ENCODE data around the gene HOXC10.

Gene HOXC10

GRCh38 chr12:54000116-54001114 lies 15.5 kb downstream of the HOXC10 start, which contains the start of gene HOXC9:
TSS of gene HOXC9 (plus strand) at chr12:54000161. CDS start at chr12:54000189, 28 bp downstream.
- Histone ChIP-seq H3K27ac (ENCODE audit: low read depth, low read length) (no peak within 1 kb of the TSS), H3K4me2 (ENCODE audit: low read length) (no peak within 1 kb of the TSS)

DNA sequence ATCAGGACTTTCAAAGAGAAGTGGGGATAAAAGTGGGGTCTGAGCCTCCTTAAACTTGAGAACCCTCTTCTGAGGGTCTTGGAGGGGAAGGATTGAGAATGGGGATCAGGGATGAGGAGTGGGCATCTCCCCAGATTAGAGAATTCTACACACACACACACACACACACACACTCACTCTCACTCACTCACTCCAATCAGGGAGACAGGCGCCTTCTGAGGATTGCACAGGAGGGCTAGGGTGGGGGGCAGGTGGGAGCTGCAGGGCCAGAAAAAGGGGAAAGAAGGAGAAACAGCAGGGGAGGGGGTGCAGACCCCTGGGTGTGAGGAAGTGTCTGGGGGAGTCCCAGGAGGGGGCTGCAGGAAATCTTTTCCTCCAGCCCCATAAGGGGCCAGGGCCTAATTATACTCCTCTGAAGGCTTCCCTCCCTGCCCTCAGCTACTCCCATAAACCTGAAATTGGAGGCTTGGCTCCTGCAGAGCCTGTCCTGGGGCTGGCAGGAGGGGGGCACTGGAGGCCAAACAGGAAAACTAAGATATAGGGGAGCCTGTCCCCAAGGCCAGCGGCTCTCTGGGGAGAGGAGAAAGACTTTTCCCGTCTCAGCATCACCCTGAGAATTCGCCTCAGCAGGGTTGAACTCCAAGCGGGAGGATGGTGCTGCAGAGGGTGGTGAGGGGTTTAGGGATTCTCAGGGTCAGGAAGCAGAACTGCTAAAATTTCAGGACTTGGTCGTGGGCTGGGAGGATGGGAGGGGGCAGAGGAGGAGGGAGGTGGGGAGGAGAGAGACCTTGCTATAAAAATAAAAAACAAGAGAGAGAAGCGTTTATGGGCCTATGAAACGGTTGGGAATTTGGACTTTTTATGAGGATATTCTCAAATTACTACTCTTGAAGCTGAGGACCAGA lies 16.6 kb downstream of the HOXC10 start:
- no peak overlapping the region for H3K27ac ChIP-seq (ENCODE audit: low read depth, low read length)
- no peak overlapping the region for H3K4me2 ChIP-seq (ENCODE audit: low read length)
- no peaks in the 10 kb centered on the region for H3K9me2 ChIP-seq (replicated peaks; ENCODE audit: control insufficient read depth, low read length)
- no peaks in the 10 kb centered on the region for H3F3A ChIP-seq (ENCODE audit: control insufficient read depth, insufficient read depth)
- no peak overlapping the region for H3K4me3 ChIP-seq (ENCODE audit: low read length)
- no peaks in the 10 kb centered on the region for H3K9me3 ChIP-seq (ENCODE audit: control insufficient read depth, insufficient read depth, low read length)
- H3K4me1 ChIP-seq (ENCODE audit: control insufficient read depth, low read length), result peaks cover 13% of the 10 kb centered on the region
- no peaks in the 10 kb centered on the region for H3K36me3 ChIP-seq (ENCODE audit: control insufficient read depth, low read length)
- no peaks in the 10 kb centered on the region for H3K79me2 ChIP-seq (ENCODE audit: control insufficient read depth, low read length)
- no peaks in the 10 kb centered on the region for H4K20me1 ChIP-seq (ENCODE audit: control insufficient read depth, insufficient read depth, low read depth, low read length)
- H3K27me3 ChIP-seq (ENCODE audit: control insufficient read depth, low read length), result peaks cover 76% of the 10 kb centered on the region
- TF ChIP-seq, protein P1, sequence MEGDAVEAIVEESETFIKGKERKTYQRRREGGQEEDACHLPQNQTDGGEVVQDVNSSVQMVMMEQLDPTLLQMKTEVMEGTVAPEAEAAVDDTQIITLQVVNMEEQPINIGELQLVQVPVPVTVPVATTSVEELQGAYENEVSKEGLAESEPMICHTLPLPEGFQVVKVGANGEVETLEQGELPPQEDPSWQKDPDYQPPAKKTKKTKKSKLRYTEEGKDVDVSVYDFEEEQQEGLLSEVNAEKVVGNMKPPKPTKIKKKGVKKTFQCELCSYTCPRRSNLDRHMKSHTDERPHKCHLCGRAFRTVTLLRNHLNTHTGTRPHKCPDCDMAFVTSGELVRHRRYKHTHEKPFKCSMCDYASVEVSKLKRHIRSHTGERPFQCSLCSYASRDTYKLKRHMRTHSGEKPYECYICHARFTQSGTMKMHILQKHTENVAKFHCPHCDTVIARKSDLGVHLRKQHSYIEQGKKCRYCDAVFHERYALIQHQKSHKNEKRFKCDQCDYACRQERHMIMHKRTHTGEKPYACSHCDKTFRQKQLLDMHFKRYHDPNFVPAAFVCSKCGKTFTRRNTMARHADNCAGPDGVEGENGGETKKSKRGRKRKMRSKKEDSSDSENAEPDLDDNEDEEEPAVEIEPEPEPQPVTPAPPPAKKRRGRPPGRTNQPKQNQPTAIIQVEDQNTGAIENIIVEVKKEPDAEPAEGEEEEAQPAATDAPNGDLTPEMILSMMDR (IDR thresholded peaks at IDR 0.05; ENCODE audit: low read depth, low read length, poor library complexity, severe bottlenecking), result no peak
- TF ChIP-seq EZH2phosphoT487 (IDR thresholded peaks at IDR 0.05; ENCODE audit: borderline replicate concordance, low read length), result peak; percentile 50; the same call in 1 of the 2 replicates

More at GRCh38 chr12:54000116-54001114, 15.5 kb downstream of the HOXC10 start, which contains the start of gene HOXC9:
- H3F3A ChIP-seq (ENCODE audit: control insufficient read depth, insufficient read depth), result no peaks in the 10 kb centered on the region
- no peaks in the 10 kb centered on the region for H3K9me3 ChIP-seq (ENCODE audit: control insufficient read depth, insufficient read depth, low read length)
- H3K27me3 ChIP-seq (ENCODE audit: control insufficient read depth, low read length), result peaks cover 78% of the 10 kb centered on the region
- no peaks in the 10 kb centered on the region for H3K36me3 ChIP-seq (ENCODE audit: control insufficient read depth, low read length)
- no peaks in the 10 kb centered on the region for H3K79me2 ChIP-seq (ENCODE audit: control insufficient read depth, low read length)
- TF ChIP-seq, protein P1 (IDR thresholded peaks at IDR 0.05; ENCODE audit: low read depth, low read length, poor library complexity, severe bottlenecking), result no peak
- TF ChIP-seq EZH2phosphoT487 (IDR thresholded peaks at IDR 0.05; ENCODE audit: borderline replicate concordance, low read length), result no peak
- H3K4me1 ChIP-seq (ENCODE audit: control insufficient read depth, low read length), result peaks cover 13% of the 10 kb centered on the region
- no peaks in the 10 kb centered on the region for H4K20me1 ChIP-seq (ENCODE audit: control insufficient read depth, insufficient read depth, low read depth, low read length)
- H3K9me2 ChIP-seq (replicated peaks; ENCODE audit: control insufficient read depth, low read length), result no peaks in the 10 kb centered on the region
- no peak within 1 kb of the TSS for H3K4me3 ChIP-seq (ENCODE audit: low read length)

- Histone ChIP-seq H3K4me3 (ENCODE audit: low read length) (no peak overlapping the region), H4K20me1 (ENCODE audit: control insufficient read depth, insufficient read depth, low read depth, low read length) (no peaks in the 10 kb centered on the region), H3K36me3 (ENCODE audit: control insufficient read depth, low read length) (no peaks in the 10 kb centered on the region), H3K27me3 (ENCODE audit: control insufficient read depth, low read length) (peaks cover 76% of the 10 kb centered on the region), H3K4me2 (ENCODE audit: low read length) (no peak overlapping the region), H3K4me1 (ENCODE audit: control insufficient read depth, low read length) (peaks cover 20% of the 10 kb centered on the region), H3K79me2 (ENCODE audit: control insufficient read depth, low read length) (no peaks in the 10 kb centered on the region), H3K9me3 (ENCODE audit: control insufficient read depth, insufficient read depth, low read length) (no peaks in the 10 kb centered on the region), H3K27ac (ENCODE audit: low read depth, low read length) (no peak overlapping the region), H3K9me2 (replicated peaks; ENCODE audit: control insufficient read depth, low read length) (no peaks in the 10 kb centered on the region), H3F3A (ENCODE audit: control insufficient read depth, insufficient read depth) (no peaks in the 10 kb centered on the region)
- TF ChIP-seq, protein P1 (IDR thresholded peaks at IDR 0.05; ENCODE audit: low read depth, low read length, poor library complexity, severe bottlenecking), result no peak
- no peak for TF ChIP-seq EZH2phosphoT487 (IDR thresholded peaks at IDR 0.05; ENCODE audit: borderline replicate concordance, low read length)
Observed at GRCh38 chr12:54002278-54002914, 17.4 kb downstream of the HOXC10 start.

Measured in DOHH2 (cell line).